ENCODE results near the gene RBP5. TPM values are rescaled to one million over a fixed set of nuclear protein-coding genes. Genes with fewer than 3 reads are reported as not detected.

Gene RBP5
- total RNA-seq, 3 donors from 2014 or later, result 2.2 to 3.8 (median 2.5) TPM

GRCh38 chr12:7154042-7154441 lies 25.4 kb upstream of the RBP5 start:
- Histone ChIP-seq H3K36me3 (ENCODE audit: low read depth) (no peaks in the 10 kb centered on the region), H3K9me3 (no peaks in the 10 kb centered on the region), H3K4me3 (no peak overlapping the region), H3K4me1 (ENCODE audit: low read depth) (no peaks in the 10 kb centered on the region)
- ATAC-seq (no peak), DNase-seq (no peak)
- no peak for TF ChIP-seq CTCF (IDR thresholded peaks at IDR 0.05)
- intact Hi-C loops (cut with DNase I, micrococcal nuclease), result no loop called here

GRCh38 chr12:7152818-7153217 lies 24.1 kb upstream of the RBP5 start:
- ATAC-seq, result no peak
- Histone ChIP-seq H3K4me1 (ENCODE audit: low read depth) (no peaks in the 10 kb centered on the region), H3K4me3 (no peak overlapping the region), H3K9me3 (no peaks in the 10 kb centered on the region), H3K36me3 (ENCODE audit: low read depth) (no peaks in the 10 kb centered on the region)
- no peak for TF ChIP-seq CTCF (IDR thresholded peaks at IDR 0.05)
- intact Hi-C loops (cut with DNase I, micrococcal nuclease), result no loop called here
- DNase-seq, result no peak

DNA sequence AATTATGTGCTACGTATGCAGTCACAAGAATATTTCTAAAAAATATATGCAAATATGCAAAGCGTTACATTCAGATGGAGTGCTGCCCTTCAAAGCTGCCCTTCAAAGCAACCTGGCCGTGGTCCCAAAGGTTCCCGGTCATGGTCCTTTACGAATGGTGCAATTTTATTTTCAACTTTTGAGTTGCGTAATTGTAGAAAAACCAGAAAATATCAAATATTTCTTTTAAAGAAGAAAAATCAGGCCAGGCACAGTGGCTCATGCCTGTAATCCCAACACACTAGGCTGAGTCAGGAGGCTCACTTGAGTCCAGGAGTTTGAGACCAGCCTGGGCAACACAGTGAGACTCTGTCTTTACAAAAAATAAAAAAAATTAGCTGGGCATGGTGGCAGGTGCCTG lies 22.8 kb upstream of the RBP5 start:
- no peaks in the 10 kb centered on the region for H3K4me1 ChIP-seq (ENCODE audit: low read depth)
- H3K36me3 ChIP-seq (ENCODE audit: low read depth), result no peaks in the 10 kb centered on the region
- TF ChIP-seq CTCF (IDR thresholded peaks at IDR 0.05), result no peak
- H3K9me3 ChIP-seq, result no peaks in the 10 kb centered on the region
- ATAC-seq (no peak), DNase-seq (no peak)
- H3K4me3 ChIP-seq, result no peak overlapping the region
- intact Hi-C loops (cut with DNase I, micrococcal nuclease), result no loop called here

DNA sequence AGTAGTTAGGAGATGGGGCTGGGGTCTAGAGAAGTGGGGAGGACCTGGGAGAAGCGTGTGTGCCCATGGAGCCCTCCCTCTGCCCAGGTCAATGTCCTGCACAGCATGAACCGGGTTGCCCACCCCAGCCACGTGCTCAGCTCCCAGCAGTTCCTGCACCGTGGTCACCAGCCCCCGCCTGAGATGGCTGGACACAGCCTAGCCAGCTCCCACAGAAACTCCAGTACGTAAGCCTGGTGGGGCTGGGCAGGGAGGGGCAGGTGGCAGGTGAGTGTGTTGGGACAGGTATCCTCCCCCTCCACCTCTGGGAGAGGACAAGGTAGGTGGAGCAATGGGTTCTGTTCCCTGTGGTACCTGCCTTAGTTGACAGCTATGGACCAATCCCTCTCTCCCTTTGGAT lies 22.2 kb upstream of the RBP5 start:
- Histone ChIP-seq H3K36me3 (ENCODE audit: low read depth) (no peaks in the 10 kb centered on the region), H3K9me3 (no peaks in the 10 kb centered on the region), H3K4me1 (ENCODE audit: low read depth) (no peaks in the 10 kb centered on the region), H3K4me3 (no peak overlapping the region)
- ATAC-seq (no peak), DNase-seq (no peak)
- intact Hi-C loops (cut with DNase I, micrococcal nuclease), result no loop called here
- TF ChIP-seq CTCF (IDR thresholded peaks at IDR 0.05), result no peak

DNA sequence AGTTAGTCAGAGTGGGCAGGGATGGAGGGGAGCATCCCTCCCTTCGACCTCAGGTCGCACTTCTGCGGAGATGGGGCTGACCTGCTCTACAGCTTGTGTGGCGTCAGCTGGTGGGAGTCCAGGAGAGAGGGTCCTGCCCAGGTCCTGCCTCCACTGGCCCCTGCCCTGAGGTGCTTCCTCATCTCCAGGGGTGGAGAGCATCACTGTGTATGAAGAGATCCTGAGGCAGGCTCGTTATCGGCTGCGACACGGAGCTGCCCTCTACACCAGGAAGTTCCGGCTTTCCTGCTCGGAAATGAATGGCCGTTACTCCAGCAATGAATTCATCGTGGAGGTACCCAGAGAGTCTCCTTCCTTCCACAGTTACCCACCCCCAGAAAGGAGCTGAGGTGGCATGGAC lies 21.7 kb upstream of the RBP5 start:
- H3K36me3 ChIP-seq (ENCODE audit: low read depth), result no peaks in the 10 kb centered on the region
- no peak for ATAC-seq
- H3K4me3 ChIP-seq, result no peak overlapping the region
- H3K4me1 ChIP-seq (ENCODE audit: low read depth), result no peaks in the 10 kb centered on the region
- TF ChIP-seq CTCF (IDR thresholded peaks at IDR 0.05), result no peak
- intact Hi-C loops (cut with DNase I, micrococcal nuclease), result no loop called here
- DNase-seq, result no peak
- no peaks in the 10 kb centered on the region for H3K9me3 ChIP-seq

DNA sequence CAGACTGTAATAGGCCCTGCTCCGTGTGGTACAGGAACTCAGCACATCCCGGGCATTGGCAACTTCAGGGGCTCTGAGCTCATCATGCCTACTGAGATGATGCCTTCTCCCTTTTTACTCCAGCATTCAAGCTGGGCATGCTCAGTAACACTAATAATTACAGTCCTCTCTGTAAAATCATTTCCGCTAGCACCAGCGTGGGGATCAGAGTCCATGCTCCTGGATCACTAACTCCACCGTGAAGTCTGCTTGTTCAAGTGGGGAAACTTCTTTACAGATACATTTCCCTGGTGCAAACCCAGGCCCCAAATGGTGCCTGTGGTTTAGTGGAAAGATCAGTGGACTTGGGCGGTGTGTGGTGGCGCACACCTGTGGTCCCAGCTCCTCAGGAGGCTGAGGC lies 18.2 kb upstream of the RBP5 start:
- ATAC-seq, result no peak
- intact Hi-C loops (cut with DNase I, micrococcal nuclease), result no loop called here
- TF ChIP-seq CTCF (IDR thresholded peaks at IDR 0.05), result no peak
- DNase-seq, result no peak
- no peaks in the 10 kb centered on the region for H3K36me3 ChIP-seq (ENCODE audit: low read depth)
- no peaks in the 10 kb centered on the region for H3K4me1 ChIP-seq (ENCODE audit: low read depth)
- H3K9me3 ChIP-seq, result no peaks in the 10 kb centered on the region
- H3K4me3 ChIP-seq, result no peak overlapping the region

All from mucosa of descending colon (tissue), 3 donors.